Tibial nerve (tissue), 4 donors: ENCODE data around the gene LIN7A. TPM values are rescaled to one million over a fixed set of nuclear protein-coding genes. Genes with fewer than 3 reads are reported as not detected.

Experiments
- DNase-seq, 2 donors: peaks; one replicate each; pipeline ENCODE4 v3.0.0-alpha.2; 2019; ENCODE audit warnings: low spot score in 2 of 2
- H3K27ac ChIP-seq, 4 donors: fragments of 200-600 bp; sonication (generic) in 3 of 4; one replicate each; pipeline ENCODE4 v1.5.1; 2017 to 2019; ENCODE audit warnings: mild to moderate bottlenecking in 1 of 4
- H3K27me3 ChIP-seq, 2 donors: fragments of 200-600 bp; sonication (generic) in 1 of 2; one replicate each; pipeline versions ENCODE4 v1.5.1 to v1.6.0; 2017 to 2019
- H3K36me3 ChIP-seq, 3 donors: fragments of 200-600 bp; sonication (generic); one replicate each; pipeline ENCODE4 v1.5.1; 2018 to 2019
- H3K4me1 ChIP-seq, 4 donors: fragments of 200-600 bp; sonication (generic) in 3 of 4; one replicate each; pipeline ENCODE4 v1.5.1; 2017 to 2019
- H3K4me3 ChIP-seq, 4 donors: fragments of 200-600 bp; sonication (generic) in 3 of 4; one replicate each; pipeline ENCODE4 v1.5.1; 2017 to 2019; ENCODE audit warnings: mild to moderate bottlenecking in 1 of 4, moderate library complexity in 1 of 4
- H3K9me3 ChIP-seq, 4 donors: fragments of 200-600 bp; sonication (generic) in 3 of 4; one replicate each; pipeline ENCODE4 v1.5.1; 2017 to 2019
- EP300 ChIP-seq, 2 donors: sonication (generic); formaldehyde crosslinking; IDR thresholded peaks; one replicate each; pipeline ENCODE4 v1.6.1; 2017; ENCODE audit warnings: antibody characterized with exemption in 2 of 2, mild to moderate bottlenecking in 1 of 2
- POLR2A ChIP-seq, 2 donors: fragments of 450-650 bp; IDR thresholded peaks; one replicate each; pipeline ENCODE4 v1.6.1; 2017; ENCODE audit warnings: antibody characterized with exemption in 2 of 2, mild to moderate bottlenecking in 2 of 2, moderate library complexity in 2 of 2
- WGBS, 2 donors: methylation state at CpG; one replicate each; pipeline ENCODE4 v1.1.5; 2018; 5-methylcytosine and 5-hydroxymethylcytosine counted together
- total RNA-seq, 4 donors: library from RNA; depleted of rRNA; stranded (reverse); fragments of >200 nt; gene quantifications; one replicate each; pipeline ENCODE4 v1.1.0, GENCODE V29; 2016
- TF ChIP-seq, protein P1 (sequence below), 5 experiments: fragments of 200-600 bp in 3 of 5; fragments of 450-650 bp in 2 of 5; sonication (generic) in 3 of 5; IDR thresholded peaks; one replicate each; pipeline ENCODE4 v1.5.1; 2016 to 2019; ENCODE audit warnings: antibody characterized with exemption in 5 of 5, mild to moderate bottlenecking in 3 of 5, moderate library complexity in 2 of 5

Gene LIN7A
- total RNA-seq, 4 donors from 2014 or later: 6.5 to 16.8 (median 7.9) TPM

DNA sequence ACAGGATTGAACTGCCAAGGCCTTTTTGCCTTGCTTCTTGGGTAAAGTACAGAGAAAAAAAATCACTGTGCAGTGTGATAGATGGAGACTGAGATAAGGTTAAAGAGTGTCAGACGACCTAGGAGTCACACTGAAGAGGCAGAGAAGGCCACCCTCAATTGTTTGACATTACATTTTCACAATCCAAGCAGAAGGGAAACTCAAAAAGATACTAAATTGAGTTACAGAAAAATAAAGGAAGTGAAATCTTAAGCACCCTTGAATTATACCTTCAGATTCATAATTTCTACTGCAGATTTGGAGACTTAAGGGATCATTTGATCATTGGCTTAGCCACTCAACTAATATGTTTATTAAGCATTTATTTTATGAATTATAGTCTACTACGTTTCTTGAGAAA is 123.9 kb downstream of the LIN7A start:
- Histone ChIP-seq H3K36me3 (peaks cover 0 to 20% (median 0%) of the 10 kb centered on the region in 3 donors), H3K27me3 (no peaks in the 10 kb centered on the region), H3K27ac (no peak overlapping the region), H3K9me3 (no peaks in the 10 kb centered on the region), H3K4me3 (no peak overlapping the region), H3K4me1 (no peaks in the 10 kb centered on the region)
- WGBS, 2 donors: 66 to 69% methylated on average over 2 of the region's 2 CpGs
- TF ChIP-seq, protein P1, sequence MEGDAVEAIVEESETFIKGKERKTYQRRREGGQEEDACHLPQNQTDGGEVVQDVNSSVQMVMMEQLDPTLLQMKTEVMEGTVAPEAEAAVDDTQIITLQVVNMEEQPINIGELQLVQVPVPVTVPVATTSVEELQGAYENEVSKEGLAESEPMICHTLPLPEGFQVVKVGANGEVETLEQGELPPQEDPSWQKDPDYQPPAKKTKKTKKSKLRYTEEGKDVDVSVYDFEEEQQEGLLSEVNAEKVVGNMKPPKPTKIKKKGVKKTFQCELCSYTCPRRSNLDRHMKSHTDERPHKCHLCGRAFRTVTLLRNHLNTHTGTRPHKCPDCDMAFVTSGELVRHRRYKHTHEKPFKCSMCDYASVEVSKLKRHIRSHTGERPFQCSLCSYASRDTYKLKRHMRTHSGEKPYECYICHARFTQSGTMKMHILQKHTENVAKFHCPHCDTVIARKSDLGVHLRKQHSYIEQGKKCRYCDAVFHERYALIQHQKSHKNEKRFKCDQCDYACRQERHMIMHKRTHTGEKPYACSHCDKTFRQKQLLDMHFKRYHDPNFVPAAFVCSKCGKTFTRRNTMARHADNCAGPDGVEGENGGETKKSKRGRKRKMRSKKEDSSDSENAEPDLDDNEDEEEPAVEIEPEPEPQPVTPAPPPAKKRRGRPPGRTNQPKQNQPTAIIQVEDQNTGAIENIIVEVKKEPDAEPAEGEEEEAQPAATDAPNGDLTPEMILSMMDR (IDR thresholded peaks at IDR 0.05): no peak
- TF ChIP-seq POLR2A (IDR thresholded peaks at IDR 0.05) (no peak), EP300 (IDR thresholded peaks at IDR 0.05) (no peak)
- no peak for DNase-seq

DNA sequence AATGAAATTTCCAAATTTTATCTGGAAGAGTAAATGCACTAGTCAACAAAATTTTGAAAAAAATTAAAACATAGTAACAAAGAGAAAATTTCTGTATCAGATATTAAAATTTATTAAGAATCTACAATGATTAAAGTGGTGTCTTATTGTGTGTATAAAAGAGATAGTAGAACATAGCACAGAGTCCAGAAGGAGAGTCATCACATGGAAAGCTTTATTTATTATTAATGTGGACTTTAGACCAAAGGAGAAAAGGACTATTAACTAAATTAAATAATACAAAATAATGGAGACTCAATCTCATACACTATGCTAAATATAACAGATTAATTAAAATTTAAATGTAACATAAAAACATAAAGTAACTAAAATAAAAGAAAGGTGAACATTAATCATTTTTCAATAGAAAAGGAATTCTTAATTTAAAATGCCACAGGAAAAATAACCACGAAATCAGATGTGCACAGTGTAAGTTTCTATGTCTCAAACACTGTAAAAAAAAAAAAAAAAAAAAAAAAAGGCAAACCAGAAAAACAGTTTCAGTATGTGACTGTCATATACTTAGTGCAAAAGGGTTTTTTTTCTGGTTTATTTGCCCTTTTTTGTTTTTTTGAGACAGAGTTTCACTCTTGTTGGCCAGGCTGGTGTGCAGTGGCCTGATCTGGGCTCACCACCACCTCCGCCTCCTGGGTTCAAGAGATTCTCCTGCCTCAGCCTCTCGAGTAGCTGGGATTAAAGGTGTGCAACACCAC is 125.6 kb downstream of the LIN7A start:
- TF ChIP-seq EP300 (IDR thresholded peaks at IDR 0.05) (no peak), POLR2A (IDR thresholded peaks at IDR 0.05) (no peak)
- TF ChIP-seq, protein P1 (IDR thresholded peaks at IDR 0.05): no peak
- WGBS, 2 donors: 91 to 95% methylated on average over 3 of the region's 3 CpGs
- Histone ChIP-seq H3K9me3 (no peaks in the 10 kb centered on the region), H3K36me3 (peaks cover 0 to 23% (median 0%) of the 10 kb centered on the region in 3 donors), H3K4me3 (no peak overlapping the region), H3K4me1 (no peaks in the 10 kb centered on the region), H3K27ac (no peak overlapping the region), H3K27me3 (no peaks in the 10 kb centered on the region)
- DNase-seq: no peak

DNA sequence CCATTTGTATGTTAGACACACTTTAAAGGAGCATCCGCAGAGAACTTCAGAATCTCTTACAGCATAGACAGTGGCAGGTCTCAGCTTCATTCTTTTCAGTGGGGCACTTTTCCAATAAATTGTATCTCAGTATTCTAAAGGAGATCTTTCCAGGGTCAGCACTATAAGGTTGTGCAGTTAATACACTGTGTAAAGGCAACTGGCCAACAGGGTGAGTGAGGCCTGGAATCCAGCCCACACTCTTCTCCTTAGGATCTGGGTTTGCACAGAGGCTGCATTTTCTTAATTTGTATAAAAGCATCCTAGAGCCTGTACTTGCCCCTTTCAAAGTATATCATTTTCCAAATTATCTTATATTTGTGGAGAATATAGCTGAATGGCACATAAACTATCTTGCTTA is 126.9 kb downstream of the LIN7A start:
- WGBS, 2 donors: 0 to 42% methylated on average over 1 of the region's 1 CpG

DNA sequence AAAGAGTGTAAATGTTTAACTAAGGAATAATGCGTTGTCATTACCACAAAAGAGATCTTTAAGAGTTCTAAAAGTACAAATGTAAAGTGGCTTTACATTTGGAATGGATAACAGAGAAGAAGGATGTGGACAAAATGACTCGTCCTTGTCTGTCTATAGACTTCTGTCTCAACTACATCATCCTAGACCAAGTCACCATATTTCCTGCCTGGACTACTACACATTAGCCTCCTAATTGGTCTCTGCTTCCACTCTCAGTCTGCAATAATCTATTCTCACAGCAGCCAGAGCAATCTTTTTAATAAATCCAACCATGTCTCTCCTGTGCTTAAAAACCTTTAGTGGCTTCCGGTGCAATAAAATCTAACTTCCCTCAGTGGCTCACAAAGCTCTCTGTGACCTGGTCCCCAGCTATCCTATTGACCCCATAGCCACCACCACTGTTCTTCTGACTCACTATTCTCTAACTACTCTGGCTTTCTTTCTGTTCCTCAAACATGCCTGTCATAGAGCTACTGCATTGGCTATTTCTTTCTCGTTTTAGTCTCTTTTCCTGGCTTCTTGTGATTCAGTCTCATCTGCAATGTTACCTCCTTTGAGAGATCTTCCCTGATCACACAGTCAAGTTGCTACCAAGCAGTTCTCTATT is 130.0 kb downstream of the LIN7A start:
- no peak overlapping the region for H3K27ac ChIP-seq
- TF ChIP-seq POLR2A (IDR thresholded peaks at IDR 0.05): no peak
- TF ChIP-seq, protein P1 (IDR thresholded peaks at IDR 0.05): no peak
- TF ChIP-seq EP300 (IDR thresholded peaks at IDR 0.05): no peak
- H3K36me3 ChIP-seq: peaks cover 0 to 38% (median 0%) of the 10 kb centered on the region in 3 donors
- no peaks in the 10 kb centered on the region for H3K27me3 ChIP-seq
- no peaks in the 10 kb centered on the region for H3K4me1 ChIP-seq
- H3K4me3 ChIP-seq: no peak overlapping the region
- no peaks in the 10 kb centered on the region for H3K9me3 ChIP-seq
- WGBS, 2 donors: 91 to 92% methylated on average over 4 of the region's 4 CpGs
- DNase-seq: no peak

More for the DNA sequence above, 126.9 kb downstream of the LIN7A start:
- Histone ChIP-seq H3K36me3 (peaks cover 0 to 23% (median 0%) of the 10 kb centered on the region in 3 donors), H3K9me3 (no peaks in the 10 kb centered on the region), H3K27ac (no peak overlapping the region), H3K4me3 (no peak overlapping the region), H3K27me3 (no peaks in the 10 kb centered on the region), H3K4me1 (no peaks in the 10 kb centered on the region)
- TF ChIP-seq, protein P1 (IDR thresholded peaks at IDR 0.05): no peak
- no peak for TF ChIP-seq EP300 (IDR thresholded peaks at IDR 0.05)
- no peak for TF ChIP-seq POLR2A (IDR thresholded peaks at IDR 0.05)
- DNase-seq: no peak

DNA sequence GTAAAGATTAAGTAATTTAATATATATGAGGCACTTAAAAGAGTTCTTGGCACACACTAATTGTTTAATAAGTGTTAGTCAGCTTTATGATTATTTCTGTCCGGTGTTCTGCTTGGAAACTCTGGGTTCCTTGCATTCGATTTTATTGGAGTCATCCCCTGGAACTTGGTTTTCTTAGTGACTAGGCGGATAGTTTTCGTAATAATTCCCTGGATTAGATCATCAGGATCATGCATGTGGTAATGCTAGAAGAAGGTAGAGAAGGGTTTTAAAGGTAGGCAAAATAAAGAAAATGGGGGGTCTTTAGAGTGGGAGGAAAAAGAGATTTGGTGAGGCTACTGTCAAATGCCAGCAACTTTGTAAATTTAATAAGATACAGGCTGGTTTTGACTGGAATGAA is 132.6 kb downstream of the LIN7A start:
- no peaks in the 10 kb centered on the region for H3K9me3 ChIP-seq
- H3K27me3 ChIP-seq: no peaks in the 10 kb centered on the region
- WGBS, 2 donors: 97% methylated on average over 4 of the region's 4 CpGs
- no peak for DNase-seq
- H3K27ac ChIP-seq: no peak overlapping the region
- no peaks in the 10 kb centered on the region for H3K4me1 ChIP-seq
- no peak overlapping the region for H3K4me3 ChIP-seq
- TF ChIP-seq POLR2A (IDR thresholded peaks at IDR 0.05) (no peak), EP300 (IDR thresholded peaks at IDR 0.05) (no peak)
- peaks cover 0 to 29% (median 0%) of the 10 kb centered on the region in 3 donors for H3K36me3 ChIP-seq
